Measurements from ENCODE around the gene LENG1.

LENG1 gene

DNA sequence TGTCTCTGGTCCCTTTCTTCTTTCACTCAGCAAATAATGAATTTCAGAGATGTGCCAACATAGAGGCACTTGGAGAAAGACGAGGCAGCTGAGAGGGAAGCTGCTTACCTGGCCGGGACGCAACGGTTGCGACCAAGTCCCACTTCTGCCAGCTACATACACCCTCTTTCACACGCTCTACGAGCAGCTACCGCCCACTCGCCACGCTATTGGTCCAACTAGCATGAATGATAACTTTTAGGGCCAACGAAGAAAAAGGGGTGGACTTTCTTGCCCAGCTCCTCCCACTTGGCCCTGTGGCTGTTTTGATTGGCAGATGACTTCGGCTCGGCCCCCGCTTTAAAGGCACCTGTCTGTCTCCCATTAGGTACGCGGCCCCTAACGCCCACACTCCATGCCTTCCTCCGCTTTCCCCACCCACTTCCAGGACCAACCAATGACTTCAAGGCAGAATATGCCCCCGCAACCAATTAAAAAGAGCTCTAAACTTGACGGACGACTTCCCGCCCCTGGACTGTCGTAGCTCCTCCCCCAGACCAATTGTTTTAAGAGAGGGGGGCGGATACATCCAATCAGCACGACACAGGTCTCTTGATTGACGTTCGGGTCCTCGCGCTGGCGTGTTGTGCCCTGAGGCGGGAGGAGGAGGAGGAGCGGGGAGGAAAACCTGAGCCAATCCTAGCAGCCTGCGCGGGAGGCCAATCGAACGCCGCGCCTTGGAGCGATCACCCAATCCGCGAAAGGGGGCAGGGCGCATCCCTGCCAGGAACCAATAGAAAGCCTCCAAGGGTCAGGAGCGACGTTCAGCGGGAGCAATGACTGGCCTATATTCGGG, 22.4 kb downstream of the LENG1 start:
- H3K4me1 ChIP-seq (ENCODE audit: control insufficient read depth in 1 of 2, insufficient read depth in 2 of 2, low read length in 2 of 2), result peaks cover 4 to 36% of the 10 kb centered on the region in 2 donors
- H3K27ac ChIP-seq (ENCODE audit: low read length), result peak overlapping the region; percentile 45
- peaks cover 0 to 3% of the 10 kb centered on the region in 2 donors for H3K36me3 ChIP-seq (ENCODE audit: control insufficient read depth in 1 of 2, insufficient read depth in 2 of 2, low read length in 2 of 2)

DNA sequence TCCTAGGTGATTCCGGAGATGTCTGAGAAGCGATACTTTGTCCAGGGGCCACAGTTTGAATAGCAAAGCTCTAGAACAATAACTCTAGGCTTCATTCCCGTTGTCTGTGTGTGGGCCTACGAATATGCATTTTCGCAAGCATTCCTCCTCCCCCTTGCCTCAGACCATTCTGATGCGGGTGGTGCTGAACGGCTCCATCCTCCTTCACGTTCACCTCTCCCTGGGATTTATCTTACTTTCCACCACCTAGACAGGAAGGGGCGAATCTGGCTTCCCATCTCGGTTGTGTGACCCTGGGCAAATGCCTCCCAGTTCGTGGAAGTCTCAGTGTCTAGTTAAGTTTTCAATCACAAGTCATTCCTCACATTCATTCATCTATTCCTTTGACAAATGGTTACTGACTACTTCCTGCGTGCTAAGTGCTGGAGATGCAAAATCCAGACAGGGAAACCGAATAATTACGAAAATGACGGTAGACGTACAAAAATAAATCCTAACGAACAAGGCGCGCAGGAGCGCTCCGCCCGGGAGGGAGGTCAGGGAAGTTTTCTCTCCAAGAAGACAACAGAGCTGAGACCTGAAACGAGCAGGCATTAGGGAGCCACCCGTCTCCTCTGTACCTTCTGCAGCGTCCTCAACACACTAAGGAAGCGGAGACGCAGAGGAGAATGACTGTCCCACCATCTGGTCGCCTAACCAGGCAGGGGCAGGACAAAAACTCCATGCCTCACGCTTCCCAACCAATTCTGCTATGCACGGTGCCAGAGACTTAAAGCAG, 23.2 kb downstream of the LENG1 start:
- no peaks in the 10 kb centered on the region for H3K9me3 ChIP-seq (ENCODE audit: control insufficient read depth in 1 of 2, low read length in 2 of 2)
- H3K4me1 ChIP-seq (ENCODE audit: control insufficient read depth in 1 of 2, insufficient read depth in 2 of 2, low read length in 2 of 2), result peaks cover 4 to 36% of the 10 kb centered on the region in 2 donors
- H3K36me3 ChIP-seq (ENCODE audit: control insufficient read depth in 1 of 2, insufficient read depth in 2 of 2, low read length in 2 of 2), result peaks cover 8 to 9% of the 10 kb centered on the region in 2 donors
- H3K4me3 ChIP-seq (ENCODE audit: low read depth in 1 of 2, low read length in 2 of 2), result peak overlapping the region; percentile 83 to 90
- no peaks in the 10 kb centered on the region for H3K27me3 ChIP-seq (ENCODE audit: low read depth, low read length)
- no peak overlapping the region for H3K27ac ChIP-seq (ENCODE audit: low read length)

More for the DNA sequence above, 22.4 kb downstream of the LENG1 start:
- Histone ChIP-seq H3K9me3 (ENCODE audit: control insufficient read depth in 1 of 2, low read length in 2 of 2) (no peaks in the 10 kb centered on the region), H3K27me3 (ENCODE audit: low read depth, low read length) (no peaks in the 10 kb centered on the region), H3K4me3 (ENCODE audit: low read depth in 1 of 2, low read length in 2 of 2) (peak overlapping the region; percentile 83 to 90)

DNA sequence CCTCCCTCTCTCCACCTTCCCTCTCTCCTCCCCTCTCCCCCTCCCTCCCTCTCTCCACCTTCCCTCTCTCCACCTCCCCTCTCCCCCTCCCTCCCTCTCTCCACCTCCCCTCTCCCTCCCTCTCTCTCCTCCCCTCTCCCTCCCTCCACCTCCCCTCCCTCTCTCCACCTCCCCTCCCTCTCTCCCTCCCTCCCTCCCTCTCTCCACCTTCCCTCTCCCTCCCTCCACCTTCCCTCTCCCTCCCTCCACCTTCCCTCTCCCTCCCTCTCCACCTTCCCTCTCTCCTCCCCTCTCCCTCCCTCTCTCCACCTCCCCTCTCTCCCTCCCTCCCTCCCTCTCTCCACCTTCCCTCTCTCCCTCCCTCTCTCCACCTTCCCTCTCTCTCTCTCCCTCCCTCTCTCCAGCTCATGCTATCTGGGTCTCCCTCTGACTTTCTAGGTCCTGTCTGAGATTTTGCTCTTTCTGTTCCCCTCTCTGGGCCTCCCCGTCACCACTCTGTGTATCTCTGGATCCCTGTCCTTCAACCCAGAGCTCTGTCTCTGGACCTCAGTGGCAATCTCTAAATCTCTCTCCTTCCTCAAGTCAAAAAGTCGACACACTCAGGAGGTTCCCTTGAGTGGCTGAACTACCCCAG, 25.4 kb downstream of the LENG1 start:
- Histone ChIP-seq H3K4me3 (ENCODE audit: low read depth in 1 of 2, low read length in 2 of 2) (no peak overlapping the region), H3K27ac (ENCODE audit: low read length) (no peak overlapping the region), H3K4me1 (ENCODE audit: control insufficient read depth in 1 of 2, insufficient read depth in 2 of 2, low read length in 2 of 2) (peaks cover 4 to 15% of the 10 kb centered on the region in 2 donors), H3K9me3 (ENCODE audit: control insufficient read depth in 1 of 2, low read length in 2 of 2) (no peaks in the 10 kb centered on the region), H3K27me3 (ENCODE audit: low read depth, low read length) (no peaks in the 10 kb centered on the region), H3K36me3 (ENCODE audit: control insufficient read depth in 1 of 2, insufficient read depth in 2 of 2, low read length in 2 of 2) (peaks cover 8 to 29% of the 10 kb centered on the region in 2 donors)

DNA sequence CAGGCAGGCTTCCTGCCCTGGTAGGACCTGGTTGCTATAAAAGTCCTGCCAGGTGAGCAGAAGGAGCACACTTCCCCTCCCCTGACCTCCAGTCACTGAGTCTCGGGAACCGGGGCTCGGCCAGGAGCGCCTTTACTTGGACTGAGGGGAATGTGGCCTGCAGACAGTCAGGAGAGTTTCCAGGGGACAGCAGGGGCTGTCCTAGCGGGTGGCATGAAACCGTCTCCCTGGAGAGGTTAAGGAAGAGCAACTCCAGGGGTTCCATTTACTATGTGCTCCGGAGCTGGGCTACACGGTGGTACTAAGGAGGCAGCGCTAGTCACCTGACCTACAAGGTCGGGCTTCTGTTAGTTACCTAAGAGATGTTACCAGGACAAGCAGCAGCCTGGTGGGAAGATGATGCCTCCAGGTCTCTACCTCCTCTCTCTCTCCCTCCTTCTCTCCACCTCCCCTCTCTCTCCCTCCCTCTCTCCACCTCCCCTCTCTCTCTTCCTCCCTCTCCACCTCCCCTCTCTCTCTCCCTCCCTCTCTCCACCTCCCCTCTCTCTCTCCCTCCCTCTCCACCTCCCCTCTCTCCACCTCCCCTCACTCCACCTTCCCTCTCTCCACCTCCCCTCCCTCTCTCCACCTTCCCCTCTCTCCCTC, 26.1 kb downstream of the LENG1 start:
- Histone ChIP-seq H3K27ac (ENCODE audit: low read length) (no peak overlapping the region), H3K36me3 (ENCODE audit: control insufficient read depth in 1 of 2, insufficient read depth in 2 of 2, low read length in 2 of 2) (peaks cover 8 to 35% of the 10 kb centered on the region in 2 donors), H3K4me1 (ENCODE audit: control insufficient read depth in 1 of 2, insufficient read depth in 2 of 2, low read length in 2 of 2) (peaks cover 0 to 9% of the 10 kb centered on the region in 2 donors), H3K4me3 (ENCODE audit: low read depth in 1 of 2, low read length in 2 of 2) (no peak overlapping the region), H3K27me3 (ENCODE audit: low read depth, low read length) (no peaks in the 10 kb centered on the region), H3K9me3 (ENCODE audit: control insufficient read depth in 1 of 2, low read length in 2 of 2) (no peaks in the 10 kb centered on the region)

DNA sequence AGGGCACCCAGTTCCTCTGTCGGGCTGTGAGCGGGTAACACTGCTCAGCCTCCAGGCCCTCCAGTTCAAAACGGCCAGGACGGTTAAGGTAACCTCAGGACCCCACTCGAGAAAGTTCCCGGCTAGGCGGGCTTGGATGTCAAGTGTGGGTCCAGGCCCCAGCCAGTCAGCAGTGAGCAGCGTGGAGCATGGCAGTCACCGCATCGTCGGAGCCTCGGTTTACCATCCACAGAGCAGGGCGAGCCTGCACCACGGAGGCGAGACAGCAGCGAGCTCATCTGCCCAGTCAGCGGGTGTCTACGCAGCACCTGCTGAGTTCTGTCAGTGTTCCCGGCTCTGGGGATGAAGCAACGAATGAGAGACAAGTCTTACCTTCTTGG, 29.9 kb downstream of the LENG1 start:
- no peak overlapping the region for H3K4me3 ChIP-seq (ENCODE audit: low read depth in 1 of 2, low read length in 2 of 2)
- no peaks in the 10 kb centered on the region for H3K4me1 ChIP-seq (ENCODE audit: control insufficient read depth in 1 of 2, insufficient read depth in 2 of 2, low read length in 2 of 2)
- H3K9me3 ChIP-seq (ENCODE audit: control insufficient read depth in 1 of 2, low read length in 2 of 2), result no peaks in the 10 kb centered on the region
- peaks cover 22 to 72% of the 10 kb centered on the region in 2 donors for H3K36me3 ChIP-seq (ENCODE audit: control insufficient read depth in 1 of 2, insufficient read depth in 2 of 2, low read length in 2 of 2)
- H3K27ac ChIP-seq (ENCODE audit: low read length), result no peak overlapping the region
- no peaks in the 10 kb centered on the region for H3K27me3 ChIP-seq (ENCODE audit: low read depth, low read length)

DNA sequence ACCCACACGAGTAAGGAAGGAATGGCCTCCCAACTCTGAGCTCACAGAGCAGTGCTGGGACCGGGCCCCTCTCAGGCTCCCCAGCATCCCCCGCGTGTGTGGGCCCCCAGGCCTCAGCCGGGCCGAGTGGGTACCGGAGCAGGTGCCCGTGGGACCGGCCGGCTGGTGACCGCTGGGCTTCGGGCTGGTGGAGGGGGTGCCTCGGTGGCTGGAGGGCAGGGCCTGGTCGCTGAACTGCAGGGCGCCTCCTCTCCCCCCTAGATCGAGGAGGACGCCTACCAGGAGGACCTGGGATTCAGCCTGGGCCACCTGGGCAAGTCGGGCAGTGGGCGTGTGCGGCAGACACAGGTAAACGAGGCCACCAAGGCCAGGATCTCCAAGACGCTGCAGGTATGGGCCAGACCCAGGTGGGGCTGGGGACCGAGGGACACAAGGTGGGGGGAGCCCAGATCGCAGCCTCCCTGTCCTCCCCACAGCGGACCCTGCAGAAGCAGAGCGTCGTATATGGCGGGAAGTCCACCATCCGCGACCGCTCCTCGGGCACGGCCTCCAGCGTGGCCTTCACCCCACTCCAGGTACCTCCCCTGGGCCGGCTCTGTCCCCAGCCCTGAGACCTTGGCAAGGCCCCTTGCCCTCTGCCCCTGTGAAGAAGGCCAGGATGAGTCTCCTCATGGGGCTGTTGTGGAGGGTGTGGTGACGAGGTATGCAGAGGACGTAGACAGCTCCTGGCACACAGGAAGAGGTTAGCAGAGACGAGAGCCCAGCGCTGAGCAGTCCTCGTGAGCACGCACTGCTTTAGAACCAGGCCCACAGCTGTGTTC, 30.5 kb downstream of the LENG1 start:
- Histone ChIP-seq H3K4me1 (ENCODE audit: control insufficient read depth in 1 of 2, insufficient read depth in 2 of 2, low read length in 2 of 2) (no peaks in the 10 kb centered on the region), H3K27me3 (ENCODE audit: low read depth, low read length) (no peaks in the 10 kb centered on the region), H3K9me3 (ENCODE audit: control insufficient read depth in 1 of 2, low read length in 2 of 2) (no peaks in the 10 kb centered on the region), H3K27ac (ENCODE audit: low read length) (no peak overlapping the region), H3K36me3 (ENCODE audit: control insufficient read depth in 1 of 2, insufficient read depth in 2 of 2, low read length in 2 of 2) (peaks cover 27 to 78% of the 10 kb centered on the region in 2 donors), H3K4me3 (ENCODE audit: low read depth in 1 of 2, low read length in 2 of 2) (no peak overlapping the region)

DNA sequence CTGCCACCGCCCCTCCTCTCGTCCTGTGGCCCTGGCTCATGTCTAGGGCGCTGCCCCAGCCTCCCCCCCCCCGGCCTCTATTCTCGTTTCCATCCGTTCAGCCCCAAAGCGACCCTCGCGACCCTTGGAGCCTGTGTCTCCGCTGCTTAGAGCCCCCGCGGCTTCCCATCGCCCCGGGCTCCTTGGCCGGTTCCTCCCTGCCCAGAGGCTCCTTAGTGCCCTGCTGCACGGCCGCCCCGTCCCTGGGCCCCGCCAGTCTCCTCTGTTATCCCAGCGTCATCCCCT, 31.1 kb downstream of the LENG1 start:
- Histone ChIP-seq H3K36me3 (ENCODE audit: control insufficient read depth in 1 of 2, insufficient read depth in 2 of 2, low read length in 2 of 2) (peaks cover 30 to 85% of the 10 kb centered on the region in 2 donors), H3K27me3 (ENCODE audit: low read depth, low read length) (no peaks in the 10 kb centered on the region), H3K4me1 (ENCODE audit: control insufficient read depth in 1 of 2, insufficient read depth in 2 of 2, low read length in 2 of 2) (no peaks in the 10 kb centered on the region), H3K27ac (ENCODE audit: low read length) (no peak overlapping the region), H3K4me3 (ENCODE audit: low read depth in 1 of 2, low read length in 2 of 2) (no peak overlapping the region), H3K9me3 (ENCODE audit: control insufficient read depth in 1 of 2, low read length in 2 of 2) (no peaks in the 10 kb centered on the region)

DNA sequence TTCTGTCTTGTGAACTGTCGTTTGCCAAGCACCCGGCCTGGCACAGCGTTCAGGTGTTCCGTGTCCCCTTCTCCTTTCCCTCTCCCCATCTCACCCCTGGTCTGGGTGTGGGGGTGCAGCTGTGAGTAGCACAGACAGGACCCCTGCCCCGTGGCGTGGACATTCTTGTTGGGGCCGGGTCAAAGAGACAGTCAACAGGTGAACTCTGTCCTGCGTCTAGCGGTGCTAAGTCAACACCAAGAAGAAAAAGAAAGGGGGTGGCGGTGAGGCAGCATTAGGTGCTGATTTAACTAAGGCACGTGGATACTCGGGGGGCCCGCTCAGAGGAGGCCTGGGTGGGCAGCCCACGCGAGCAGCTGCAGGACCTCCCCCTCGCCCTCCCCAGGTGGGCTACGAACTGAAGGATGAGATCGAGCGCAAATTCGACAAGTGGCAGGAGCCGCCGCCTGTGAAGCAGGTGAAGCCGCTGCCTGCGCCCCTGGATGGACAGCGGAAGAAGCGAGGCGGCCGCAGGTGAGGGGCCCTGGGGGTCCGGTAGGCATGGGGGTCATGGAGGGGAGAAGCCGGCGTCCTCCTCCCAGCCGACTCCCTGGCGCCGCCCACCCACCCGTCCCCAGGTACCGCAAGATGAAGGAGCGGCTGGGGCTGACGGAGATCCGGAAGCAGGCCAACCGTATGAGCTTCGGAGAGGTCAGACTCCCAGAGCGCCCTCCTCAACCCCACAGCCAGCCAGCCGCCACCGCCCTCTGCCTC, 31.7 kb downstream of the LENG1 start:
- H3K27ac ChIP-seq (ENCODE audit: low read length), result no peak overlapping the region
- peaks cover 30 to 90% of the 10 kb centered on the region in 2 donors for H3K36me3 ChIP-seq (ENCODE audit: control insufficient read depth in 1 of 2, insufficient read depth in 2 of 2, low read length in 2 of 2)
- H3K4me1 ChIP-seq (ENCODE audit: control insufficient read depth in 1 of 2, insufficient read depth in 2 of 2, low read length in 2 of 2), result no peaks in the 10 kb centered on the region
- no peak overlapping the region for H3K4me3 ChIP-seq (ENCODE audit: low read depth in 1 of 2, low read length in 2 of 2)
- no peaks in the 10 kb centered on the region for H3K9me3 ChIP-seq (ENCODE audit: control insufficient read depth in 1 of 2, low read length in 2 of 2)
- H3K27me3 ChIP-seq (ENCODE audit: low read depth, low read length), result no peaks in the 10 kb centered on the region

DNA sequence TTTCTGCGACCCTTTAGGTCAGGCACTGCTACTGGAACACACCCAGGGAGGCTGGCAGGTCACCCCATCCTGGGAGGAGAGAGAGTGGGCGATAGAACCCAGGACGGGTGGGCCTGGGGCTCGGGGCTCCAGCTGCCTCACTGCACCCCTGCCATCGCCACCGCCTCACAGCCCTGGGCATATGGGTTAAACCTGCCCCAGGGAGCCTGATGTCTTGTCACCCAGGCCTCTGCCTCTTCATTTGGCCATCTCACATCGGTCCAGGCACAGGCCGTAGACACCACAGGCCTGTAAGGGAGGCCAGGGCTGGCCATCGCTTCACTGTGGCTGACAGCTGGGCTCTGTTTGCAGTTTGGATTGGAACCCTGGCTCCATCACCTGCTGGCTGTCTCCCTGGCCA, 33.8 kb downstream of the LENG1 start:
- no peak overlapping the region for H3K27ac ChIP-seq (ENCODE audit: low read length)
- H3K27me3 ChIP-seq (ENCODE audit: low read depth, low read length), result no peaks in the 10 kb centered on the region
- H3K4me1 ChIP-seq (ENCODE audit: control insufficient read depth in 1 of 2, insufficient read depth in 2 of 2, low read length in 2 of 2), result no peaks in the 10 kb centered on the region
- no peaks in the 10 kb centered on the region for H3K9me3 ChIP-seq (ENCODE audit: control insufficient read depth in 1 of 2, low read length in 2 of 2)
- no peak overlapping the region for H3K4me3 ChIP-seq (ENCODE audit: low read depth in 1 of 2, low read length in 2 of 2)
- H3K36me3 ChIP-seq (ENCODE audit: control insufficient read depth in 1 of 2, insufficient read depth in 2 of 2, low read length in 2 of 2), result peaks cover 37 to 94% of the 10 kb centered on the region in 2 donors

DNA sequence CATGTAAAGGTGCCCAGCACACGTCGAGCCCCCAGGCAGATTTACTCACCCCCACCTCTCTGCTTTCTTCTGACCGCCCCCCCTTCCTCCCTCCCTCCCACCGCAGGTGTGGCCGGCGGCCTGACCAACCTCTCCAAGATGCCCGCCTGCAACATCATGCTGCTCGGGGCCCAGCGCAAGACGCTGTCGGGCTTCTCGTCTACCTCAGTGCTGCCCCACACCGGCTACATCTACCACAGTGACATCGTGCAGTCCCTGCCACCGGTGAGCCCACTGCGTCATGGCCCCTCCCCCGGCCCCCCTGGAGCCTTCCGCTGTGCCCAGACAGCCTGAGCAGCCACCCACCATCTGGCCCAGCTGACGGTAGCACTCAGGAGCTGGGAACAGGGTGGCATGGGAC, 35.1 kb downstream of the LENG1 start:
- Histone ChIP-seq H3K27ac (ENCODE audit: low read length) (no peak overlapping the region), H3K36me3 (ENCODE audit: control insufficient read depth in 1 of 2, insufficient read depth in 2 of 2, low read length in 2 of 2) (peaks cover 44 to 93% of the 10 kb centered on the region in 2 donors)

More for the DNA sequence above, 35.1 kb downstream of the LENG1 start:
- Histone ChIP-seq H3K4me1 (ENCODE audit: control insufficient read depth in 1 of 2, insufficient read depth in 2 of 2, low read length in 2 of 2) (no peaks in the 10 kb centered on the region), H3K27me3 (ENCODE audit: low read depth, low read length) (no peaks in the 10 kb centered on the region), H3K9me3 (ENCODE audit: control insufficient read depth in 1 of 2, low read length in 2 of 2) (no peaks in the 10 kb centered on the region), H3K4me3 (ENCODE audit: low read depth in 1 of 2, low read length in 2 of 2) (no peak overlapping the region)

Data from muscle layer of duodenum (tissue), 2 donors.